A673 (cell line): Measurements from ENCODE around the gene CHRNA1. TPM values are rescaled to one million over a fixed set of nuclear protein-coding genes. Genes with fewer than 3 reads are reported as not detected.

Experiments used
- BruUV-seq: library from RNA; stranded (reverse); fragments of 400-500 nt; replicated peaks from 2 replicates; lab custom pipeline; 2021; lab: Mats Ljungman, UMichigan
- CTCF ChIA-PET: fragments of 300-600 bp; sonication (Branson Sonifier 250); formaldehyde crosslinking; loops from one replicate; lab custom pipeline; 2022; ENCODE audit warnings: antibody characterized with exemption; lab: Charles Lee
- POLR2A ChIA-PET: fragments of 300-600 bp; sonication (Branson Sonifier 250); formaldehyde crosslinking; loops from one replicate; lab custom pipeline; 2022; ENCODE audit warnings: antibody characterized with exemption; ENCODE audit not compliant: low non-redundant PET; lab: Charles Lee
- DNase-seq: peaks from one replicate; pipeline ENCODE4 v3.0.0-alpha.2; 2015; ENCODE audit warnings: low spot score
- H3K27ac ChIP-seq: fragments of 200-600 bp; sonication (generic); 2 replicates; pipeline ENCODE4 v1.5.1; 2016; ENCODE audit warnings: mixed run types, low read depth, mild to moderate bottlenecking, mixed read lengths, antibody characterized with exemption, low read length; ENCODE audit not compliant: poor library complexity, severe bottlenecking
- H3K27me3 ChIP-seq: fragments of 200-600 bp; sonication (generic); replicated peaks from 2 replicates; pipeline ENCODE4 v1.6.1; 2017; ENCODE audit warnings: mixed run types, low read depth, mild to moderate bottlenecking, mixed read lengths, antibody characterized with exemption, low read length; ENCODE audit not compliant: insufficient read depth, poor library complexity
- H3K36me3 ChIP-seq: fragments of 200-600 bp; sonication (generic); 2 replicates; pipeline ENCODE4 v1.6.1; 2016; ENCODE audit warnings: mixed run types, mild to moderate bottlenecking, mixed read lengths, antibody characterized with exemption, low read length; ENCODE audit not compliant: insufficient read depth, poor library complexity, severe bottlenecking
- H3K4me1 ChIP-seq: fragments of 200-600 bp; sonication (generic); 2 replicates; pipeline ENCODE4 v1.6.1; 2017; ENCODE audit warnings: mixed run types, mild to moderate bottlenecking, mixed read lengths, antibody characterized with exemption, low read length; ENCODE audit not compliant: insufficient read depth, poor library complexity, severe bottlenecking
- H3K4me3 ChIP-seq: fragments of 200-600 bp; sonication (generic); 2 replicates; pipeline ENCODE4 v1.5.1; 2016; ENCODE audit warnings: low read depth, mixed run types, mild to moderate bottlenecking, mixed read lengths, low read length; ENCODE audit not compliant: poor library complexity, severe bottlenecking
- H3K9me3 ChIP-seq: fragments of 200-600 bp; sonication (generic); 2 replicates; pipeline ENCODE4 v1.6.1; 2016; ENCODE audit warnings: mixed run types, low read depth, mild to moderate bottlenecking, mixed read lengths, antibody characterized with exemption, low read length; ENCODE audit not compliant: poor library complexity, severe bottlenecking
- CTCF ChIP-seq: fragments of 300-800, 200-600 bp; sonication (generic); conservative IDR thresholded peaks from 2 replicates; pipeline ENCODE4 v1.5.1; 2017; ENCODE audit warnings: low read depth, mild to moderate bottlenecking, antibody characterized with exemption, low read length, moderate library complexity, mixed read lengths
- EZH2 ChIP-seq: fragments of 200-600 bp; sonication (generic); IDR thresholded peaks from 2 replicates; pipeline ENCODE4 v1.6.1; 2017; ENCODE audit warnings: borderline replicate concordance, low read depth, mild to moderate bottlenecking, mixed read lengths, antibody characterized with exemption, low read length; ENCODE audit not compliant: poor library complexity, severe bottlenecking
- intact Hi-C: fragments of 100-400 bp; cut with micrococcal nuclease; formaldehyde crosslinking; loops from one replicate; pipeline ENCODE4 v1.10.0; 2022; ENCODE audit not compliant: unreplicated experiment
- total RNA-seq: library from RNA; stranded (reverse); gene quantifications from 2 replicates; pipeline ENCODE4 v1.2.3, GENCODE V29; 2021

CHRNA1 gene
- total RNA-seq, 1 experiment from 2014 or later: not detected

- ChIA-PET CTCF (no interaction called here), POLR2A (no interaction called here)
- intact Hi-C loops: no loop called here
These were observed 7.5 kb downstream of the CHRNA1 start for GRCh38 chr2:174756743-174757142.

GRCh38 chr2:174753038-174753633 lies 11.1 kb downstream of the CHRNA1 start:
- no peak overlapping the region for H3K4me3 ChIP-seq
- no peaks in the 10 kb centered on the region for H3K27me3 ChIP-seq
- CTCF ChIA-PET: interaction anchor here (0.6 kb wide), 1 partner anchor 18 kb away, joined by 3 read pairs; no protein-coding TSS in a partner anchor
- intact Hi-C loops: no loop called here
- H3K4me1 ChIP-seq: no peaks in the 10 kb centered on the region
- no peaks in the 10 kb centered on the region for H3K9me3 ChIP-seq
- DNase-seq: no peak
- H3K36me3 ChIP-seq: no peaks in the 10 kb centered on the region
- H3K27ac ChIP-seq: no peak overlapping the region
- TF ChIP-seq EZH2: no peak
- TF ChIP-seq CTCF: no peak
- POLR2A ChIA-PET: no interaction called here
- no TSS peak for BruUV-seq

More at GRCh38 chr2:174756743-174757142, 7.5 kb downstream of the CHRNA1 start:
- TF ChIP-seq EZH2 (no peak), CTCF (no peak)
- no peak for DNase-seq
- H3K4me3 ChIP-seq: no peak overlapping the region
- BruUV-seq: no TSS peak
- H3K9me3 ChIP-seq: no peaks in the 10 kb centered on the region
- H3K4me1 ChIP-seq: no peaks in the 10 kb centered on the region
- no peaks in the 10 kb centered on the region for H3K27me3 ChIP-seq
- H3K36me3 ChIP-seq: no peaks in the 10 kb centered on the region
- H3K27ac ChIP-seq: no peak overlapping the region

GRCh38 chr2:174752403-174753037 lies 11.8 kb downstream of the CHRNA1 start:
- intact Hi-C loops: no loop called here
- ChIA-PET CTCF (interaction anchor here (0.6 kb wide), 1 partner anchor 19 kb away, joined by 3 read pairs; no protein-coding TSS in a partner anchor), POLR2A (no interaction called here)
- Histone ChIP-seq H3K27me3 (peaks cover 2% of the 10 kb centered on the region), H3K4me1 (no peaks in the 10 kb centered on the region), H3K4me3 (no peak overlapping the region), H3K9me3 (no peaks in the 10 kb centered on the region), H3K36me3 (no peaks in the 10 kb centered on the region), H3K27ac (no peak overlapping the region)
- BruUV-seq: no TSS peak
- TF ChIP-seq EZH2 (no peak), CTCF (no peak)
- DNase-seq: no peak
